Fibroblast of villous mesenchyme (primary cell): ENCODE results near the gene TCF3. TPM values are rescaled to one million over a fixed set of nuclear protein-coding genes. Genes with fewer than 3 reads are reported as not detected.
"Not testable (repeated sequence)": the region's sequence is repeated elsewhere in the genome, so short reads cannot be mapped to it uniquely, and the experiment has no call there.

Source experiments
- DNase-seq: peaks from one replicate; pipeline ENCODE4 v3.0.0-alpha.2; 2010; ENCODE audit warnings: low read depth
- H3K4me3 ChIP-seq: 2 replicates; pipeline ENCODE4 v1.5.1; 2011; ENCODE audit warnings: low read depth, mild to moderate bottlenecking, low read length
- CTCF ChIP-seq: IDR thresholded peaks from 2 replicates; pipeline ENCODE4 v1.5.1; 2012; ENCODE audit warnings: low read depth, mild to moderate bottlenecking, low read length; ENCODE audit not compliant: insufficient read depth
- total RNA-seq: library from RNA; depleted of rRNA; stranded (reverse); fragments of >200 nt; gene quantifications from 2 replicates; pipeline ENCODE4 v1.2.3, GENCODE V29; 2012

Gene TCF3
- total RNA-seq, 1 donor: 57.0 TPM

- peak; percentile 33 for DNase-seq
- peak; percentile 74 for TF ChIP-seq CTCF
- H3K4me3 ChIP-seq: peak overlapping the region; percentile 25
Measured at GRCh38 chr19:1672038-1672768, 19.8 kb upstream of the TCF3 start.

DNA sequence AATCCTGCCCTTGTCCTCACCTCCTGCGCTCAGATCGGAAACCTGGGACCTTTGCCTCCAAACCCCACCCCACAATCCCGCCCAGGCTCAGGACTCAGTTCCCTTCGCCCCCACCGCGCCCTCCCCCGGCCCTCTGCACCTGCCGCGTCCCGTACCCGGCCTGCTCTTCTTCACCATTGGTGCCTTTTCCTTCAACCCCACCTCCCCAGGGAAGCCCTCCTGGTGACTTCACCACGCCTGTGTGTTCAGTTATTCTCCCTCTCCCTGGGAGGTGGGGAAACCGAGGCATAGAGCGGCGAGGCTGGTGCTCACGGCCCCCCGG lies 19.3 kb upstream of the TCF3 start:
- DNase-seq: no peak
- TF ChIP-seq CTCF: no peak
- H3K4me3 ChIP-seq: no peak overlapping the region

- DNase-seq: peak; percentile 13
- H3K4me3 ChIP-seq: not testable (repeated sequence)
Measured at GRCh38 chr19:1670747-1671146, 18.3 kb upstream of the TCF3 start.

DNA sequence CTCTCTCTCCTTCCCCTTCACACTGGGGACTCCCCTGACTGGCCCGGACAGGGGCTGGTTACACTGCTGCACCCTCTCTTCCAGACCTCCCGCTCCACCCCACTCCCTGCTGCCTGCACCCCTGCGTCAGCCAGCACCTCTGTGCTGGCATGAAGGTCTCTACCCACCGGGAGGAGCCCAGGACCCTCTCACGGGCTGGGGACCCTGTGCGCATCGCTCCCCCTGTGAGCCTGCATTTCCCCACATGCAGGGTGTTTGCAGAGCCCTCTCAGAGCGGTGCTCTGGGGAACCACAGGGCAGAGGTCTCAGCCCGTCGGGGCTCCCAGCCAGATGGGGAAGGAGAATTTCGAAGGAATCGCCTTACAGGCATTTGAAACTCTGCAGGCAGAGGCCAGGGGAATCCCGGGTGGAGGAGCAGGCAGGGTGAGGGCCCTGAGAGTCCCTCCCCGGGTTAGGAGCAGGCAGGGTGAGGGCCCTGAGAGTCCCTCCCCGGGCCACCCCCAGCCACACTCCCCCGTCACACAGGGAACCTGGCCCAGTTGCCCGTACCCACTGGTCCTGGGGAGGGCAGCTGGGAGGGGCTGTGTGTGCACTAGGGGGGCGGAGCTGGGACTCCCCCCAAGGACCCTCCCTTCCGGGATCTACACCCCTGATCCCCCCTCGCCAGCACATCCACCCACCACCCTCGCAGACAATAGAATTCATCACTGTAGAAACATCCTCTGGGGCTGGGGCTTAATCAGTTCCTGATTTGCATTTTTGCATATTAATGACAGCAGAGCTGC lies 16.3 kb upstream of the TCF3 start:
- no peak for DNase-seq
- no peak for TF ChIP-seq CTCF

GRCh38 chr19:1668048-1668485 lies 15.7 kb upstream of the TCF3 start:
- TF ChIP-seq CTCF: no peak
- no peak overlapping the region for H3K4me3 ChIP-seq
- no peak for DNase-seq

More for the DNA sequence above, 16.3 kb upstream of the TCF3 start:
- H3K4me3 ChIP-seq: no peak overlapping the region

- TF ChIP-seq CTCF: no peak
- DNase-seq: no peak
- no peak overlapping the region for H3K4me3 ChIP-seq
Measured at GRCh38 chr19:1665565-1666047, 13.2 kb upstream of the TCF3 start.

DNA sequence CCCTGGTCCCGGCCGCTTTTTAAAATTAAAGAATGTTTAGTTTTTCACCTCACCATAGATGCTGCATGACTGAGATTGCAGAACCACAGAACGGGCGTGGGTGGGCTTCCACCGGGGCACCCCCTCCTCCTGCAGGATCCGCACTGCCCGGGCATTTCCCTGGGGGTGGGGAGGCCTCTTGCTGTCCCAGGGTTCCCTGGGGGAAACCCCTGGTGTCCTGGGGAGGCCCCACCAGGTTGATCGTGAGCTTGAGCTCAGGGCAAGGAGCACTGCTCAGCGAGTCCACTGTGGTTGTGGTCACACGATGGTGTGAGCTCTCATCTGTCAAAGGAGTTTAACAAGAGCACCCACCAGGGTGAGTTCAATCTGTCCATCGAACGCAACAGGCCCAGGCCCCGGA lies 11.4 kb upstream of the TCF3 start:
- TF ChIP-seq CTCF: no peak
- DNase-seq: no peak
- H3K4me3 ChIP-seq: no peak overlapping the region

GRCh38 chr19:1663227-1663626 lies 10.8 kb upstream of the TCF3 start:
- not testable (repeated sequence) for H3K4me3 ChIP-seq, DNase-seq
